SU-DHL-6 (cell line): ENCODE measurements around the gene BRI3.

ENCODE experiments used
- EZH2phosphoT487 ChIP-seq: fragments of 200-600 bp; sonication (generic), shearing (Covaris generic); conservative IDR thresholded peaks from 2 replicates; pipeline ENCODE4 v1.6.1; 2018; ENCODE audit warnings: mild to moderate bottlenecking, antibody characterized with exemption, low read length, moderate library complexity, mixed read lengths
- TF ChIP-seq, protein P1 (sequence below): fragments of 200-600 bp; sonication (generic); IDR thresholded peaks from one replicate; pipeline ENCODE4 v1.5.1; 2017; ENCODE audit warnings: antibody characterized with exemption, mild to moderate bottlenecking, low read length, moderate library complexity; ENCODE audit not compliant: insufficient read depth, poor library complexity, severe bottlenecking

DNA sequence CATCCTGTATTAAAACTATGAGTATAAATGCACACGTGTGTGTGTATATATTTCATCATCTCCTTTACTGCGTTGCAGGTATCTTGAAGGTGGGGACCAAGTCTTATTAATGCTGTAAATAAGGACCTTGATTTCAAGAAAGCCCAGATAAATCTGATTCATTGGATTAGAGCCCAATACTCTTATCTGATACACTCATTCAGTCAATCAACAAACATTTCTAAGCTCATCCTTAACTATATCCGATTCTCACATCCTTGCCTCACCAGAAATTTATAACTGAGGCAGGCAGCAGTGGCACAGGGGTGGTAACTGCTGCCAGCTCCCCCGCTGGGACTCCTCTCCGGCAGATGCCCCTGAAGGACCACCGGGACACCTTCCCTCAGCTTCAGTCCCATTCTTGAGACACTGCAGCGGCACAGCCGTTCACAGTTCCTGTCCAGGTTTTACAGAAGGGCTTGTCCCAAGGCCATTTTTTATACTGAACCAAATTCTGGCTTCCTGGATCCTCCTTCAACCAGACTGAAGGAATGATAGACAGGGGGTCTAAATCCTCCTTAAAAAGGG is 54.0 kb downstream of the BRI3 start:
- TF ChIP-seq, protein P1, sequence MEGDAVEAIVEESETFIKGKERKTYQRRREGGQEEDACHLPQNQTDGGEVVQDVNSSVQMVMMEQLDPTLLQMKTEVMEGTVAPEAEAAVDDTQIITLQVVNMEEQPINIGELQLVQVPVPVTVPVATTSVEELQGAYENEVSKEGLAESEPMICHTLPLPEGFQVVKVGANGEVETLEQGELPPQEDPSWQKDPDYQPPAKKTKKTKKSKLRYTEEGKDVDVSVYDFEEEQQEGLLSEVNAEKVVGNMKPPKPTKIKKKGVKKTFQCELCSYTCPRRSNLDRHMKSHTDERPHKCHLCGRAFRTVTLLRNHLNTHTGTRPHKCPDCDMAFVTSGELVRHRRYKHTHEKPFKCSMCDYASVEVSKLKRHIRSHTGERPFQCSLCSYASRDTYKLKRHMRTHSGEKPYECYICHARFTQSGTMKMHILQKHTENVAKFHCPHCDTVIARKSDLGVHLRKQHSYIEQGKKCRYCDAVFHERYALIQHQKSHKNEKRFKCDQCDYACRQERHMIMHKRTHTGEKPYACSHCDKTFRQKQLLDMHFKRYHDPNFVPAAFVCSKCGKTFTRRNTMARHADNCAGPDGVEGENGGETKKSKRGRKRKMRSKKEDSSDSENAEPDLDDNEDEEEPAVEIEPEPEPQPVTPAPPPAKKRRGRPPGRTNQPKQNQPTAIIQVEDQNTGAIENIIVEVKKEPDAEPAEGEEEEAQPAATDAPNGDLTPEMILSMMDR, result no peak
- TF ChIP-seq EZH2phosphoT487, result no peak
